ENCODE data around the gene TFAM.

TFAM gene

GRCh38 chr10:58436071-58436470 is 50.9 kb downstream of the TFAM start:
- no peak for DNase-seq

DNA sequence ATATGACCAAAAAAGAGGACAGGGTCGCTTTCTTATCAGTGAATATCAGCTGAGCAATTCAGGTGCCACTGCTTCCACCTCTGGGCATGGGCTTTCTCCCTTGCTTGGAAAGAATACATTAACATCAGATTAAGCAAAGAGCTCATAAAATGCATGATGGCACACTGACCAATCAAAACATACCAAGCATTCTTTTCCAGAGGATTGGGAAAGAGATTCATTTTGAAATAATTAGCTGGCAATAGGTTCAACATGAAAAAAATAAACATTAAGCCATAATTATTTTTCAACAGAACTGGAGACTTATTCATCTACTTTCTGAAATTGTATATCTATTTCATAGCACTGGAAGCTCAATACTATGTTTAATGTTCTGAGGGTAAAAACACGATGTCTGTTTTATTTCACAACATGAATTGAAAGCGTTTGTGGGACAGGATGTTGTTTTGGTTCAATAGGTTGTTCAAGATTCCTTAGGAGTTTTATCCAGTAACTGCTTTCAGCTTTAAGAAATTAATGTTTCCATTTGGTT is 53.2 kb downstream of the TFAM start:
- no peak for DNase-seq

DNA sequence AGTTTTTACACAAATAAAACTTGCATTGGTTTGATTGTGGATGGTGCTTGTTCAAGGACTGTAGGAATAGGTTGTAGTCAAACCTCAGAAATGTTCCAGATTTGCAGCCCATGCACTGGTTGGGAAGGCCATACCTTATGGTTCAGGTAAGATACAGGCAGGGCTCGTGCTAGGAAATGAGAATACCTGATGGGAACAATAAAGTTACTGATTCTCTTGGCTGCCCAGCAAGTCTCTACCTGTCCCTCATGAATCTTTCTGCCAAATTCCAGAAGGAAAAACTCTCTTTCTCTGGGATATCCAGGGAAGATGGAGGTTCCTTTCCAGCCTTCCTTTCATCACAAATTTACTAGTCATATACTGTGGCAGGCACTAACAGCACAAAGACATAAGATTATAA is 53.8 kb downstream of the TFAM start:
- DNase-seq: no peak

DNA sequence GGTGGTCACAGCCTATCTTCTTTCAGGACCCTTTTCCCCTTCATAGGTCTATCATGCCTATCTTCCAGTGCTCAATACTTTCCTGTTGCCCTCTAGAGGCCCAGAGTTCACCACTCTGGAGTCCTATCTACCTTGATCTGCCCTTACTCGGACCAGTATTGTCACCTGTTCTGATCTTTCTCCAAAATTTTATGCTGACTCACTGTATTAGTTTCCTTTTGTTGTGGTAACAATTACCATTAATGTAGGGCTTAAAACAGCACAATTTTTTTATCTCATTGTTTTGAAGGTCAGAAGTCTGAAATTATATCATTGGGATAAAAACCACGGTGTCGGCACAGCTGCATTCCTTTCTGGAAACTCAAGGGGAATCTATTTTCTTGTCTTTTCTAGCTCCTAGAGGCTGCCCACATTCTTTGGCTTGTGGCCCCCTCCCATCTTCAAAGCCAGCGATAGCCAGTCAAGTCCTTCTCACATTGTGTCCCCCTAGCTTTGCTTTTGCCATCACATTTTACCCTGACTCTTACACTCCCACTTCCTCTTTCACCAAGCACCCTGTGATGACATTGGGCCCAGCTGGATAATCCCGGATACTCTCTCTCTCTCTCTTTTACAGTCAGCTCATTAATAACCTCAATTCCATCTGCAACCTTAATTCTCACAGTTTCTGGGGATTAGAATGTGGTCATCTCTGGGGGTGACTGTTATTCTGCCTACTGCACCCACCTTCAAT is 54.6 kb downstream of the TFAM start:
- no peak for DNase-seq

GRCh38 chr10:58440484-58440883 is 55.3 kb downstream of the TFAM start:
- DNase-seq: no peak

DNA sequence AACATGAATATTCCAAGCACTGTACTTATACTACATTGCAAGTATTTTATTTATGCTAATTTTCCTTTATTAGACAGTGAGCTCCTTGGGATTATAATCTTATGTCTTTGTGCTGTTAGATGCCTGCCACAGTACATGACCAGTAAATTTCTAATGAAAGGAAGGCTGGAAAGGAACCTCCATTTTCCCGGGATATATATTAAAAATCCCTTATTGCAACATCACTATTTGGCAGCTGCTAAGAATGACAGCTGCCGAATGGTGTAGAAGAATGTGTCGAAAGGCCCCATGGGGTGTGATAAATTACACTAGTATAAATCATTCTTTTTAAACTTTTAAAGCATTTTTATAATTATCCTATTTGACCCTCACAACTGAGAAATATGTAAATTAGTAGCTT is 59.1 kb downstream of the TFAM start:
- DNase-seq: no peak

GRCh38 chr10:58444876-58445275 is 59.7 kb downstream of the TFAM start:
- no peak for DNase-seq

GRCh38 chr10:58448121-58448935 is 63.1 kb downstream of the TFAM start:
- DNase-seq: no peak
